Peyer's patch (tissue), 4 donors: ENCODE data around the gene EXOSC10.

Experiments
- CTCF ChIP-seq, 6 experiments: fragments of 450-650 bp in 4 of 6; fragments of 200-600 bp in 2 of 6; sonication (generic) in 1 of 6; IDR thresholded peaks; one replicate each; pipeline ENCODE4 v1.5.1; 2017 to 2019; ENCODE audit warnings: antibody characterized with exemption in 6 of 6, mild to moderate bottlenecking in 3 of 6, moderate library complexity in 1 of 6
- POLR2A ChIP-seq, 2 donors: fragments of 450-650 bp; IDR thresholded peaks; one replicate each; pipeline ENCODE4 v1.5.1; 2017; ENCODE audit warnings: antibody characterized with exemption in 2 of 2, mild to moderate bottlenecking in 2 of 2, moderate library complexity in 2 of 2

GRCh38 chr1:11046625-11047365 lies 52.9 kb downstream of the EXOSC10 start, which contains the start of gene MASP2:
- TF ChIP-seq POLR2A (IDR thresholded peaks at IDR 0.05): no peak
- no peak for TF ChIP-seq CTCF (IDR thresholded peaks at IDR 0.05)
